GM18951 (cell line): ENCODE results near the gene ICA1.
"Not testable (repeated sequence)": the region's sequence is repeated elsewhere in the genome, so short reads cannot be mapped to it uniquely, and the experiment has no call there.

Source experiments
- POLR2A ChIP-seq: IDR thresholded peaks from 4 replicates; pipeline ENCODE4 v1.6.1; 2011; ENCODE audit warnings: mild to moderate bottlenecking; ENCODE audit not compliant: insufficient read length, insufficient read depth; ENCODE audit errors: extremely low read depth
- in situ Hi-C: fragments of 300-500 bp; cut with MboI; formaldehyde crosslinking; loops from one replicate; pipeline ENCODE4 v1.12.0; 2022; ENCODE audit warnings: low sequenced_read_pairs, mixed read lengths, inconsistent platforms; ENCODE audit not compliant: unreplicated experiment

Gene ICA1

DNA sequence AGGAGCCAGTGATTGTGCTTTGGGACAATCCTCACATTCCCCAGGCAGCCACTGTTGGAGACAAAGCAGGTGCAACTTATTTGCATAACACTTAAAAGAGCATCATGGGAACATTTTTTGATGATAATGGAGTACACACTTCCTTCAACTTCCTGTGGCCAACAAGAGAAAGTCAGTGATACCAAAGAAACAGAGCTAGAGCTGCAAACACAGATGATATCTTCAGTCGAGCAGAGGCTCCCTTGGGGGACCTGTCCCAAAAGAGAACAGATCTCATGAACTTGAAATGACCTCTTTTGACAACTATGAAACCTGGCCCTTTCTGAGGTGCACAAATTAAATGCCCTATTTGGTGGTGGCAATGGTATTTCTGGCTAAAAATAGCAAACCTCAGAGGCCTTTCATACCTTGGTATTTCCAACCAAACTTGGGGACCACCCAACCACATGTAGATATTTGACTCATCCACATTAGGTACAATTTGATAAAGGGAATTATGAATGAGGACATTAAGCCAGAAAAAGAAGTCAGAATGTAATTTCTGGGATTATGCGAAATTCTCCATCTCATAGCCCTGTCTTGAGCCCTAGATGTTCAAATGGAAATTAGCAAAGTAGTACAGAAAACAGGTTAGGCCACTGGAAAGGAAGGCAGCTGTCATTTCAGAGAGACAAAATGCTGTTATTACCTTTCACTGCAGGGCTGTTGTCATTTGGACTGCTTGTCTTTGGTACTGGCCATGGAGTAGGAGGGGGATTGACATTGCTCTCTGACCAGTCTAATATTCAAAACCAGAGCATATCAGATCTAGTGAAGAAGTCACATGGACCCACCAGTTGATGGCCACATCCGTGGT is 146.2 kb downstream of the ICA1 start:
- in situ Hi-C loops = no loop called here
- no peak for TF ChIP-seq POLR2A

DNA sequence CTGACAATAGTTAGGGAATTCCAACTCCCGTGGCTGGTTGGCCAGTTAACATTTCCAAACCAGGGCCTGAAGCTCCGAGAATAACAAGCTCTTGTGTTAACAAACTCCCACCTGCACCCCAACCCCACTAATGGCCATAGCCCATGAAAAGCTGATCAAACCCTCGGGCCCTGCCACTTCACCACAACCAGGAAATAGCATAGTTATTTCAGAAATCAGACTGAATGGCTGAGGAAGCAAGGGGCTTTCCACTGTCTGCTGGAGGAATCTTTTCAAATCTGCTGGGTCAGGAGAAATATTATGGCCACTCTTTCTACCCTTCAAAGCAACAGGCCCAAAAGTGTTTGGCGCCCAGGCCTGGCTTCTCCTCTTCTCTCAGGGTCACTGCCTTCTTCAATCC is 147.8 kb downstream of the ICA1 start:
- in situ Hi-C loops = no loop called here
- TF ChIP-seq POLR2A = no peak

DNA sequence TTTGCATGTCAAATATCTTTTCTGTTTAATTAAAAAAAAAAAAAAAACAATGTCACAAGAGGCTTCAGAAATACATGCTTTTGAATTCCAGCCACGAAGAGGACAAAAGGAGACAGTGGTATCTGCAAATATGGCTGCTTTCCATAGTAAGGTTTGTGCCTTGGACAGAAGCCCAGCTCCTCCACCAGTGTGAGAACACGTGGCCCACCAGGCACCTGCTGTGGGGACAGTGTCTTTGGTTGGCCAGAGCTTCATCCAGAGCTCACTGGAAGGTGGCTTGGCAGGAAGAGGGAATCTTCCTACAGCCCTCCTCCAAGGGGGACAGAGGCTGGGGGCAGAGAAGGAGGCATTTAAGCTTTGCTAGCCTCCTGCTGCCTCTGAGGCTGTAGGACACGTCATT is 148.8 kb downstream of the ICA1 start:
- in situ Hi-C loops = no loop called here
- TF ChIP-seq POLR2A = no peak

DNA sequence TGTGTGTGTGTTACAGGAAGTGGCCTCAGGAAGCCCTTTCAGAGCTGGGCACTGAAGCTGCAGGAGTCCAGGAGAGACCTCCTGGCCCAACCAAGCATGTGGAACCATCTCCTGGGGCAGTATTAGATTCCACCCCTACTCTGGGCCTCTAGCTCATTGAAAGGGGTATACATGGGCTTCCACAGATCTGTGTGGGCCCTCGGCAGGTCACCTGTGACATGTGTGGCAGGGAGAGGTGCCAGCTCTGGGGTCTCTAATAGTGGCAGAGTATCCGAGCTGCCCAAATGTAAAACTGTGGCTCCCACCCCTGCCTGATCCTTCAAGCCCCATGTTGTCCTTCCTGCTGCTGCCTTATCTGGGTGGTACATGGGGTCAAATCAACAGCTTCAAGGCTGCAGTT is 149.3 kb downstream of the ICA1 start:
- in situ Hi-C loops = no loop called here
- no peak for TF ChIP-seq POLR2A

DNA sequence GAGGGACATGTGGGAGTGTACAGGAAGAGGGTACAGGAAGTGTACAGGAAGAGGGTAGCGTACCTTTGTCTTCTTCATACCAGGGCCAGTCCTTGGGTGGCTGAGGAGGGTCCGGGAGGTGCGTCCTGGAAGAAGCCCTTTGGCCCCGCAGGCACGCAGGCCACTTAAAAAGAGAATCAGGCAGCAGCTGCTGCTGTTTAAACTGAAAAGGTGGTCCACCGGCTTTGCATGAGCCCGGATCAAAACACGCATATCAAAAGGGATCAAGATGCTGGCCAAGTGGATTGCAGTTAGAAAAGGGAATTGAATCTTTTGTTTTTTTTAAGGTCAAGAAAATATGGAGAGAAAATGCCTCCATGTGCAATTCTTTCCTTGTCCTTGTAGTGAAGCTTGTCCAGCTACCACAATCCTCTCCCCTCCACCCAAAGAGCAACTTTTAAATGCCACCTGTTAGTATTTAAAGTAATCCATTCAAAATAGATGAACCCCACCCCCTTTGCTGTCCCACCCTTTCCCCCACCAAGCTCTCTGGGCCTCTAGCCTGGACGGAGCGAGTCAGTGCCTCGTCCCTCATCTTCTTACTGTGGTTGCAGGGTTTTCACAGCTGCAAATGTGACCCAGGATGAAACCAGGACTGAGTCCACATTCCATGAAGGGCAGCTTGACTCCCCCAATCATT is 150.5 kb downstream of the ICA1 start:
- in situ Hi-C loops = no loop called here
- no peak for TF ChIP-seq POLR2A

DNA sequence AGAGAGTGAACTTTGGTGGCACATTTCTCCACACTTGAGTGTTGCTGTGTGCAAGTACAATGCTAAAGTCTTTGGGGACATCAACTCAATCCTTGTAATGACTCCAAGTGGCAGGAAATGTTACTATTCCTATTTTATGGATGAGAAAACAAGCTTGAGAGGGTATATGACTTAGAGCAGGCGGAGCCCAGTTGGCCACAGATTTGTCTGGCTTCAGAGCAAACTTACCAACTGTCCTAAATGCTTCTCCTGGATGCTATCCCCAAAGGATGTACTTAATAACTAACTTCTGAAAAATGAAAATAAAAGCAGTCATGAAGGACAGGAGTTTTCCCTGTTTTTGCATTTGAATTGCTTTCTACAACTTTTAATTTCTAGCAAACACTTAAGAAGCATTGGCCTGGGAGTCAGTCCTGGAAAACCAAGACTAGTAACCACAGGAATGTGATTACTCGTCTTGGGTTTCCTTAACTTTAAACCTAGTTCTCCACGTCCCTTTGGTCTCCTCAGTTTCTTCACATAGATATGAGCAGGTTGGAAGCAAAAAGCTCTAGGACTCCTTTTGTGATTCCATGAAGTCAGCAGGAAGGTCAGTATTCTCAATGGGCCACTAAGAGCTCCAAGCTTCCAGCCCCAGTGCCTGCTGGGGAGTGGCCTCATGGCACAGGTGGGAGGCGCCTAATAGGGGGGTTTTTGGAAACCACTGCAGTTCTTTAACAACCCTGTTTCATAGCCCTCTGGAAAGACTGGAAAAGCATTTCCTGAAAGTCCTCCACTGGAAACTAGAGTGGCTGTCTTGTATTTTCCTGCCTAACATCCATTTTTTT is 152.6 kb downstream of the ICA1 start:
- no peak for TF ChIP-seq POLR2A
- in situ Hi-C loops = no loop called here

DNA sequence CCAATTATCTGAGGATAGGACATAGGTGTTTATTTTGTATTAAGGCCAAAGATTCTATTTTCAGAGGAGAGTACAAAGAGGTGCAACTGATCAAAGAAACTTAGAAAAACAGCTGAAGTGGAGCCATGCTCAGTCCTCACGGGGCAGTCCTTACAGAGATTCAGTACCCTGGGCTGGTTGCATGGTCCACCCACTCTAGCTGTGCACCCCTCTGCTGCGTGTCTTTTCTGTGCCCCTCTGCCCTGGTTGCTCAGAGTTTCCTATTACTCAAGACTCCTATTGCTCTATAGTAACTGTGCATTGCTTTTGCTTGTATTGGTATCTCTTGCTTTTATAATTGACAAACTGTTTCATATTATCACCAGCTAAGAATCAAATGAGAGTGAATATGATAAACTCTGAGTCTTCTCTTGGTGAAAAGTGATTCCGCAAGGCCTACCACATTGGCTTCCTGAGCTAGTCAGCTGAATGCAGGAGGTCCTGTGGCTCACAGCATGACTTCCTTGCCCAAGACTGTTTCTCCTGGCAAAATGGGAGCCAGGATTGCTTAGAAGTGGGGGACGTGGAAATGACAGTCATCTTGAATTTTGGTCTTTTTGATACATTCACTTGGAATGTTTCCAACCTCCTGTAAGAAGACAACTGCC is 156.4 kb downstream of the ICA1 start:
- TF ChIP-seq POLR2A = no peak
- in situ Hi-C loops = no loop called here

DNA sequence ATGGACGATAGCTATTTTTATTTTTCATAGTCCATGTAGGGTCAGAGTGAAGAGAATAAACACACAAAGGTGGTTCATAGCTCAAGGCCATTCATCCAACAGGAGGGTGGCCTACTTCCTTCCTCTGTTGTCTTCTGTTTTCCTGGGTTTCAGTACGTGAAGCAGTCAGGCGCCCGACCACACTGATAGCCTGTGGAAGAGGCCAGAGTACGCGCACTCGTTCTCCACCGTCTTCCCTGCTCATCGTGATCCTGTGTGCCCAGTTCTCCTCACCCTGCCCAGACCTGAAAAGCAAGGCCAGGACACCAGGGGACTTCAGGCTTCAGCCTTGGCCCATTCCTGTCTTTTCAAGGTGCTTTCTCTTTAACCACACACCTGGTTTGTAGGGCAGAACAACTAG is 158.7 kb downstream of the ICA1 start:
- TF ChIP-seq POLR2A = no peak
- in situ Hi-C loops = no loop called here

DNA sequence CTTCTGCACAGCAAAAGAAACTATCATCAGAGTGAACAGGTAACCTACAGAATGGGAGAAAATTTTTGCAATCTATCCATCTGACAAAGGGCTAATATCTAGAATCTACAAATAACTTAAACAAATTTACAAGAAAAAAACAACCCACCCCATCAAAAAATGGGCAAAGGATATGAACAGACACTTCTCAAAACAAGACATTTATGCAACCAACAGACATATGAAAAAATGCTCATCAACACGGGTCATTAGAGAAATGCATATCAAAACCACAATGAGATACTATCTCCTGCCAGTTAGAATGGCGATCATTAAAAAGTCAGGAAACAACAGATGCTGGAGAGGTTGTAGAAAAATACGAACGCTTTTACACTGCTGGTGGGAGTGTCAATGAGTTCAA is 160.7 kb downstream of the ICA1 start:
- in situ Hi-C loops = not testable (repeated sequence)

DNA sequence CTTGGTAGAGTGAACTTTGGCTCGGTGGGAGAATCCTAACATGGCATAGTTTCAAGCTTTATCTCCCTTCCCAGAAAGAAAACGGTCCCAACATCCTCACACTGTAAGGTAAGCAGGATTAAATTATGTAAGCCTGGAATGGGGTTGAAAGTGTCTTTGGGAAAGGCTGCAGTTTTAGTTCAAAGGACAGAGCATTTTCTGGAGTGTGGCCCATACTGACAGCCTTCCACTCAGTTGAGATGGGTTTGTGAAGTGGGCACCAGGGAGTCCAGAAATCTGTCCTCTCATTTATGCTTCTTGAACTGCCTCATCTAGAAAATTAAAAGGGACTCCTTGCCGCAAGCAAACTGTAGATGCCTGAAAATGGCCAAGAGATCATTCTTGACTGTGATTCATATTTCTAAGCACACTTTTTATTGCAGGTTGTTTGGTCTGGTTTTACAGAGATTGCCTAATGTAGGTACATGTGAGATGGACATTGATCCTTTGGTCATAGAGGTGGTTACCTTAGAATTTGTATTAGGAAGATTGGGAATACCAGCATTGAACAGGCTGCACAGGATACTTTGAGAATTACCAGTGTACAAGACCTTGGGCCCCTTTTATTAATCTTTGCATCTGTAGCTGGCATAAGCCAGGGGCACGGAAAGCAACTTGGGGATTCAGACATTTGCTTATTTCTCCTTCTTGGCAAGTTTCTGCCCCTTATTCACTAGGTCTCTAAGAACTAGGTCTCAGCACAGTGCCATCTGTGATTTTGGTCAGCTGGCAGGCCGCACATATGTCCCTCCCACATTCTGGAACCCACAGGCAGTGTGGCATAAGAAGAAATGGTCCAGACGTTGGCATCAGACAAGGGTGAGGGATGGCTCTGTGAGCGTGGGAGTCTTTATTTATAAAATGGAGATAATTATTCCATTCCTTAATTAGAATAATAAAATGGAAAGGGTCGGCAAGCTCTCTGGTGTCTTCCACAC is 167.5 kb downstream of the ICA1 start:
- in situ Hi-C loops = no loop called here
- no peak for TF ChIP-seq POLR2A

DNA sequence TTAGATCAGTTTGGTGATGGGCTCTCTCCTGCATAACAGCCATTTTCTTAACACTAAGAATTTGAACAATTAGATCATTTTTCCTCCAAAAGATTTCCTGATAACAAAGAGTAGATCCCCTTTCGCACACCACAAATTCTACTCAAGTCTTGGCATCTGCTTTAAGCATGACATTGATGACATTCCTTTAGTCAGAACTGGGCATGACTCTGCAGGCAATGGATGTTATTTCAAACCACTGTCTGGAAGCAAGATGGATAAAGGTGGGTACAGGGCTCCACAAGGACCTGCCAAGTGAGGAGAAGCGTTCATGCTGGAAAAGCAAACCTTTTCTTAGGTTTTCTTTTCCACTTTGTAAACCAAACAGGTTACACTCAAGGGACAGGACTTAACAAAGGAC is 169.8 kb downstream of the ICA1 start:
- in situ Hi-C loops = no loop called here

DNA sequence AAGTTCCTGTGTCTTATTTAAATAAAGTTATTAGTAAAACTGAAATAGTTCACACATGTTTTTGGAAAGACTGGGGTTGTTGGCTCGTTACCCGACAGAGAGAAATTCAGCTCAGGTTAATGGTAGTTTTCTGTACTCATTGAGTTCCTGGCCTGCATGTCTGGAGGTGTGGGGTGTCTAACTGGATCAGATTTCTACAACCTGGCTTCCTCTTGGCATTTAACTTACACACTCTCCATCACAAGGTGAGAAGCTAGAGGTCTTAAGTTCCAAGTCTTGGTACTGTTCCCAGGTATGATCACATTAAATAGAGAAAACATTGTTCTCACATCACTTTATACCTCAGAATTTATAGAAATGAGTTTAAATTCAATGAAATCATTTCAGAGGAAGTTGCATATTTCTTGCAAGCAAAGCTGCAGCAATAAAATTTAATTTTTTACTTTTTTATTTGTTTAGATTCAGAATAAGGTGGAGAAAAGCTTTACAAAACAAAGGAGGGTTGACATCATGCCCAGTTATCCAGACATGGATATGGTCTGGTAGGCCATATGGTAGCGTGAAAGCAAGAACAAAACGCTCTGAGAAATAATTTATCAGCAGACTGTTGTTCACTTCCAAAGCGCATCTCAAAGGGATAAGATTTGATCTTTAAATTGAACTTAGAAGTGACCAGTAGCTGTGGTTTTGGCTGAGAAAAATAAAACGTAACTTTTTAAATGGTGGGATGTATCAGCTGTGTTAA is 172.8 kb downstream of the ICA1 start:
- in situ Hi-C loops = no loop called here
- TF ChIP-seq POLR2A = no peak

More for the DNA sequence above, 169.8 kb downstream of the ICA1 start:
- TF ChIP-seq POLR2A = no peak

DNA sequence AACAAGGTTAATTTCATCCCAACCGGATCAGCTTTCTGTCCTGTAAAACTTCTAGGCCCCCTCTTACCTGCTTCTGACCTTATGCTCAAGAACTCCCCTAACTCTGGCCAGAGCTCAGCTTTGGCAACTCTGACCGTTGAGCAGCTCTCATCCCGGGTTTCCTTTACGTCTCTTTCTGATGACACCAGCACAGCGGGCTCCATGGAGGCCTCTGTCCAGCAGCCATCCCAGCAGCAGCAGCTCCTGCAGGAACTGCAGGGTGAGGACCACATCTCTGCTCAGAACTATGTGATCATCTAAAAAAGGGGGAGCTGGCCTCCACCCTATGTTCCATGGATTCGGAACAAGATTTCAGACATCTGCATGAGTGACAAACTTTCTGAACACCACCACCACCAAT is 175.7 kb downstream of the ICA1 start:
- in situ Hi-C loops = no loop called here
- no peak for TF ChIP-seq POLR2A
